ENCODE measurements around the gene MAP2K4.
"Not testable (repeated sequence)": the region's sequence is repeated elsewhere in the genome, so short reads cannot be mapped to it uniquely, and the experiment has no call there.

Gene MAP2K4

GRCh38 chr17:12020642-12021622 lies at the start of gene MAP2K4:
Gene MAP2K4, plus strand, starts transcription at chr17:12020877. Its CDS starts 10 bp downstream, at chr17:12020887.
- DNase-seq = peak; percentile 91

GRCh38 chr17:11972741-11973140 lies 47.9 kb upstream of the MAP2K4 start:
- not testable (repeated sequence) for DNase-seq

GRCh38 chr17:11979795-11980194 lies 40.9 kb upstream of the MAP2K4 start:
- no peak for DNase-seq

GRCh38 chr17:11980813-11981212 lies 39.9 kb upstream of the MAP2K4 start:
- DNase-seq = no peak

GRCh38 chr17:11981862-11982261 lies 38.8 kb upstream of the MAP2K4 start:
- no peak for DNase-seq

GRCh38 chr17:11986179-11986941 lies 34.3 kb upstream of the MAP2K4 start:
- no peak for DNase-seq

GRCh38 chr17:11986942-11987329 lies 33.7 kb upstream of the MAP2K4 start:
- DNase-seq = no peak

GRCh38 chr17:11990363-11990983 lies 30.2 kb upstream of the MAP2K4 start:
- no peak for DNase-seq

- DNase-seq = no peak
These were observed 29.2 kb upstream of the MAP2K4 start for GRCh38 chr17:11991461-11991860.

- DNase-seq = no peak
These were observed 23.9 kb upstream of the MAP2K4 start for GRCh38 chr17:11996722-11997146.

- DNase-seq = peak; percentile 96
These were observed 23.3 kb upstream of the MAP2K4 start, which contains the start of gene ZNF18 for GRCh38 chr17:11997147-11997971. Gene ZNF18, minus strand, starts transcription at chr17:11997475. Its CDS starts 4,646 bp downstream, at chr17:11992829.

GRCh38 chr17:11997972-11998233 lies 22.8 kb upstream of the MAP2K4 start:
- DNase-seq = no peak

GRCh38 chr17:11999696-12000095 lies 21.0 kb upstream of the MAP2K4 start:
- DNase-seq = no peak

- no peak for DNase-seq
These were observed 13.2 kb upstream of the MAP2K4 start for GRCh38 chr17:12007466-12007865.

- no peak for DNase-seq
These were observed 1.0 kb downstream of the MAP2K4 start for GRCh38 chr17:12021623-12022140.

GRCh38 chr17:12022310-12022709 lies 1.6 kb downstream of the MAP2K4 start:
- no peak for DNase-seq

- no peak for DNase-seq
These were observed 3.6 kb downstream of the MAP2K4 start for GRCh38 chr17:12024327-12024726.

- DNase-seq = no peak
These were observed 7.0 kb downstream of the MAP2K4 start for GRCh38 chr17:12027658-12028057.

GRCh38 chr17:12028611-12029010 lies 7.9 kb downstream of the MAP2K4 start:
- no peak for DNase-seq

- DNase-seq = no peak
These were observed 13.9 kb downstream of the MAP2K4 start for GRCh38 chr17:12034538-12034937.

GRCh38 chr17:12035673-12036072 lies 15.0 kb downstream of the MAP2K4 start:
- DNase-seq = no peak

GRCh38 chr17:12037970-12038369 lies 17.3 kb downstream of the MAP2K4 start:
- no peak for DNase-seq

Data from T1000 (cell line).